HG03469 (cell line): ENCODE results near the gene ZBTB20.
"Not testable (repeated sequence)": the region's sequence is repeated elsewhere in the genome, so short reads cannot be mapped to it uniquely, and the experiment has no call there.

Source experiments
- ATAC-seq: cut with Tn5 transposase; IDR thresholded peaks from one replicate; pipeline ENCODE4 v1.9.1; 2021; ENCODE audit warnings: mild to moderate bottlenecking, moderate library complexity, moderate number of reproducible peaks; ENCODE audit not compliant: unreplicated experiment

ZBTB20 gene

DNA sequence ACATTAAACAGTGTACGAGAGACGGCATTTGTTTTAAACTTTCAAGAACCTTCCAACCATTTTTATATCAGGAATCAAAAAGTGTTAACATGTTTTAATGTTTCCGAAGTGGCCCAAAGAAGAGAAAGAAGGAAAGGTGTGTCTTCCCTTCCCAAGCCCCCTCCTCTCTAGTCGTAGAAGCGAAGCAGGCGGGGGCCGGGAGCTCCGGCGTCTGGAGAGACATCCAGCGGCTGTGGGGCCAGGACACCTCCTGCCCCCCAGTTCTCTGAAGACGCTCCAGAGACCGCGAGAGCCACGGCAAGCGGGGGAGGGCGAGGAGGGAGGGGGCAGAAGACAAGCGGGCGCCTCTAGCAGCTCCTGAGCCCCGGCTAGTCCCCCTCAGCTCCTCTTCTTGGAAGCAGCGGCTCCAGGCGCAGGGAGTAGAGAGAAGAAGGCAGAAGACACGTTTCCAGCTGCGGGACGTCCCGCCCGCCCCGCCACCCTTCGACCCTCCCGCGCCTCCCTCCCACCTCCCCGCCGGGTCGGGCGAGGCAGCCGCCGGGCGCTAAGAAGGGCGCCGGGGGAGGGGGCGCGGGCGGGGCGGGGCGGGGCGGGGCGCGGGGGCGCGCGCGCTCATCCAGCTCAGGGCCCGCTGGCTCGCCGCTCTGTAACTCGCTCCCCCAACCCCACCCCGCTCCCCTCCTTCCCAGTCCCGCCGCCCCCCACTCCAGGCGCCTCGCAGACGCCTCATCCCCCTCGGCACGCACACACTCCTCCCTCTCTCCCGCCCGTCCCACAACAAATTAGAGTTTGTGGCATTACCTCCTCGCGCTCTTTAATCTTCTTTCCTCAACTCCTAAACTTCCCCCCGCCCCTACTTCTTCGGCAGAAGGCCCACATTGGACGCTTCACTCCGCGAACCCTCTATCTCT, at the start of gene ZBTB20:
Gene ZBTB20, minus strand, starts transcription at position 871 of the 911 bp plus-strand sequence.
- ATAC-seq: peak; percentile 13

DNA sequence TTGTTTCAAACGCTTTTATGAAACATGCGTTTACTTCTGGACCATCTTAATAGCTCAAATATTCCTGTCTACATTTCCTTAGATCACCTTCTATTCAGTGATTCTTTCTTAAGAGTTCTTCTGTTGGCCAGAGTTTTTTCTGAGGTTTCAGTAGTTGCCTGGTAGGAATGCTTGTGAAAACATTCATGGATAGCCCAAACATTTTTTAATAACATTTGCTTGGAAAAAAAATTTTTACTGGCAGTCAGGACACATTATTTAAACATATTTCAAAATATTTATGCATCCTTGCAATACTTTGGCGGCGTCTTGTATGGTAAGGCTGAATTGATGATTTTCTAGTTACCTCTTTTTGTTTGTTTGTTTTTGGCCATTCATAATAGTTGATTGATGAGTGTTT, 47.4 kb upstream of the ZBTB20 start:
- no peak for ATAC-seq

DNA sequence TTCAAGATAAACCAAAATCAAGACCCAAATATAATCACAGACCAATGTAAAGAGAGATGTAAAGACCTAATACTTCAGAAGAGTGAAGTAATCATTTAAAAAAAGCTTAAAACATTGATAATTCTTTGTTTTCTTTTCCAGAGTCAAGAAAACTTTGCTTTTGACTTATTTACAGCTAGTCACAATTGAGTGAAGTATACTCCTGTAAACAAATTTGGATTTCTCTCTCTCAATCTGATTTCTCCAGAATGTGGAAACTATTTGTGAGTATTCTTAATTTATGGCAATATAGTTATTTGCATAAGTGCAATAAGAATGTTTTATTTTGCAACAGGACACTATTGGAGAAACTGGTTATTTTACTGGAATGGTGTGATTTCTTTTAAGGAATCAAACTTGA, 43.7 kb upstream of the ZBTB20 start:
- ATAC-seq: no peak

DNA sequence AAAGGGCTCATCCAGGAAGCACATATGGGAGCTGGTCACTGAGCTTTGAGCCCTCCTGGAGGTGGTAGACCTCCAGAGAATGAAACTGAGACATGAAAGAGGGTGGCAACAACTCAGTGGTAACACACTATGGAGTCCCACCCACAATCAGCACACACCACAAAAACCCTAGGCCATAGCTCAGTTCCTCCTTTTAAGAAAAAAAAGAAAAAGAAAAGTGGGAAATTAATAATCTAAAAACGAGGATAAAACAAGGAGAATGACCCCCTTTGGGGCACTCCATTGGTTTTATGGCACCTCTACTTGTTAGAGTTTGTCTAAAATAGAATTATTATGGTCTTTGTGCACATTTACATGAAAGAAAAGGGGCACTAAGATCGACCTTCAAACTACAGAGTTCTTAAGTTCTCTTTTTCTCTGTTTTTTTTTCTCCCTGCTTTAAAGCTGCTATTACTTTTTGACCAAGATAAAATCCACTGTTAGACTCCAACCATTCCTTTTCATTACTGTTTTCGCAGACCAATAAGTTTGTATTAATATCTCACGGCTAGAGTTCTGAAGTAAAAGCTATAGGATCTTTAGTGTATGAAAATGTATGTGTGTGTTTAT, 40.2 kb upstream of the ZBTB20 start:
- ATAC-seq: peak; percentile 100

DNA sequence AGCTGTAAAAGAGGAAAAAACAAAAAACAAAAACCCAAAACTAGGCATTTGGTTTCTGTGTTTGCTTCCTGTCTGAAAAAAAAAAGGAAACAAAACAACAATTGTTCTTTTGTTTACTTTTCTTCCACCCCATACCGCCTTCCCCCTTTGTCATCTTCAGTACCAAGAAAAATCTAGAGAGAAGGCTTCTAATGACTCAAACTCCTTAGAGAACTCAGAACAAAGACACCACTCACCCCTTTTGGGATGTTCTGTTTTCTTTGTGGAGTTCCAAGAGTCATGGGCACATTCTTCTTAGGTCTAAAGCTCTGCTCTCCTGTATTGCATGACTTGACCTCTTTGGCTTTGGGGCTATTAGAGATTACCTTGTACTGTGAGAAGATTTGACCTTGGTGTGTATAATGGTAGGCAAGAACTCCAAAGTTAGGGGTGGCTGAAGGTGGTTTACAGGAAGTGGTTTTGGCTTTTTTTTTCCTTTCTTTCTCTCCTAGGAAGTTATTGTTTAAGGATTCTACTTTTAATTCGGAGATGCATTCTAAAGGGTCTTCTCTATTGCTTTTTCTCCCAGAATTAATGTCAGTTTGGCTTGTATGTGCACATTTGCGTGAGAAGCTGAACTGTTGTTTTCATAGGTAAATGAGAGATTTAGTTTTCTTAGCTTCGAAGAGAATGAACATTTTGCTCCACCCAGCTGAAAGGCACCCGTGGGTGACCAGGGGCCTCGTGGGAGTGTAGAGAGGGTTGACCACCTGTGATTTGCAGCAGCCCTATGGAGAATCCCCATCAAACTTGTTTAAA, 39.5 kb upstream of the ZBTB20 start:
- peak; percentile 15 for ATAC-seq

DNA sequence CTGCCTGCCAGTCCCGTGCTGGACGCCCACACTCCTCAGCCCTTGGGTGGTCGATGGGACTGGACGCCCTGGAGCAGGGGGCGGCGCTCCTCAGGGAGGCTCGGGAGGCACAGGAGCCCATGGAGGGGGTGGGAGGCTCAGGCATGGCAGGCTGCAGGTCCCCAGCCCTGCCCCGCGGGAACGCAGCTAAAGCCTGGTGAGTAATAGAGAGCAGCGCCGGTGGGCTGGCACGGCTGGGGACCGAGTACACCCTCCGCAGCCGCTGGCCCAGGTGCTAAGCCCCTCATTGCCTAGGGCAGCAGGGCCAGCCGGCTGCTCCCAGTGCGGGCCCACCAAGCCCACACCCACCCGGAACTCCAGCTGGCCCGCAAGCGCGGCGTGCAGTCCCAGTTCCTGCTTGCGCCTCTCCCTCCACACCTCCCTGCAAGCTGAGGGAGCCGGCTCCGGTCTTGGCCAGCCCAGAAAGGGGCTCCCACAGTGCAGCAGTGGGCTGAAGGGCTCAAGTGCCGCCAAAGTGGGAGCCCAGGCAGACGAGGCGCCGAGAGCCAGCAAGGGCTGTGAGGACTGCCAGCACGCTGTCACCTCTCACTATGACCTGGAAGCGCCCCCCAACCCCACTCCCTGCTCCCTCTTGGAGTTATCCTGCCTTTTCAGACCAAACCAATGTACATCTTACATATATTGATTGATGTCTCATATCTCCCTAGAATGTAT, 37.9 kb upstream of the ZBTB20 start:
- not testable (repeated sequence) for ATAC-seq

DNA sequence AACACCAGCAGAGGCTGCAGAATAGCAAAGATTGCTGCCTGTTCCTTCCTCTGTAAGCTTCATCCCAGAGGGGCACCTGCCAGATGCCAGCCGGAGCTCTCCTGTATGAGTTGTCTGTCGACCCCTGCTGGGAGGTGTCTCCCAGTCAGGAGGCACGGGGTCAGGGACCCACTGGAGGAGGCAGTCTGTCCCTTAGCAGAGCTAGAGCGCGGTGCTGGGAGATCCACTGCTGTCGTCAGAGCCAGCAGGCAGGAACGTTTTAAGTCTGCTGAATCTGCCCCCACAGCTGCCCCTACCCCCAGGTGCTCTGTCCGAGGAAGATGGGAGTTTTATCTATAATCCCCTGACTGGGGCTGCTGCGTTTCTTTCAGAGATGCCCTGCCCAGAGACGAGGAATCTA, 31.8 kb upstream of the ZBTB20 start:
- ATAC-seq: not testable (repeated sequence)

DNA sequence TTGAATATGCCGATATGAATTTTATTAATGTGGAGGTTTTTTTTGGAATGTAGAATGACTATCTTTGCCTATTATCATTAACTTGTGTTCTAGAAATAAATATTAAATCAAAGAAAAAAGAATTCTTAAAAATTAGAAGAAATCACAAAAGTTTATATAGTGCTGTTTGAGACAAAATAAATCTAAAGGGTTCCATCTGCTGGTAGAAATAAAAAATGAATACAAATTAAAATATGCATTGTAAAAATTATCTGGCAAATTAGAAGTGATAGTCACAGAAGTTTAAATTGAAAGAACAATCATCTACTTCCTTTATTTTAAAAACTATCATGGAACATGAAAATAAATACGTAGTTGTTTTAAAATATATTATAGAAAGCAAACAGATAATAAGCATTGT, 22.7 kb upstream of the ZBTB20 start:
- no peak for ATAC-seq

DNA sequence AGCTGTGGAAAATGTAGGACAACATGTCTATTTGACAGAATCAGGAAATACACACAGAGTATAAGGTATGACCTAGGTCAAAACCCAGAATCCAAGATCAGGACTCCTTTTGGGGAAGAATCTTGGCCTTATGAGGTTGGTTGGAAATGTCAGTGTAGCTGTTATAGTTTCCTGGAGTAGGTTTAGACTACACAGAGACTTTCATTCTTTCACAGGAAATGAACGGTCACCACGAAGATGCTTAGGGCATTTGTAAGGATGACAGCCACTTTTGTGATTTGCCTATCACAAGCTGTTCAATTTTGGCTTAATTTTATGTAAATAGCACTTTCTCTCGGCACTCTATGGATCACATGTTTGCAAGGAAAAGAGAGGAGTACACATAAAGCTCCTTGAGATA, 18.6 kb upstream of the ZBTB20 start:
- no peak for ATAC-seq

DNA sequence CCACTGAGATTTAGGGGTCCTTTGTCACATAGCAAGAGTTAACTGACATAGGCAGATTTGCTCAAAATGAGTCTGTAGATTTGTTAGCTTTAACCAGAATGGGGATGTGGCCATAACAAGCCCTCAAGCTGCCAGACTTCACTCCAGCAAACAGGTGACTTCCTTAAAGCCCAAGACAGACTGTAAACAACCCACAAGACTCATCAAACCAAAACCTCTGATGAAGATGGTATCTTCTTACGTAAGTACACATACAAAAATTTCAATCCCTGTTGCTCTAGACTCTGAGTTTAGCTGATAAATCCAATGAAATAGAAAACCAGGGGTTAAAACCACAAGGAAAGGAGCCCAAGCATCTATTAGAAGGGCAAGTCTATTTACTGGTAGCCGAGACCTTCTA, 18.2 kb upstream of the ZBTB20 start:
- no peak for ATAC-seq

DNA sequence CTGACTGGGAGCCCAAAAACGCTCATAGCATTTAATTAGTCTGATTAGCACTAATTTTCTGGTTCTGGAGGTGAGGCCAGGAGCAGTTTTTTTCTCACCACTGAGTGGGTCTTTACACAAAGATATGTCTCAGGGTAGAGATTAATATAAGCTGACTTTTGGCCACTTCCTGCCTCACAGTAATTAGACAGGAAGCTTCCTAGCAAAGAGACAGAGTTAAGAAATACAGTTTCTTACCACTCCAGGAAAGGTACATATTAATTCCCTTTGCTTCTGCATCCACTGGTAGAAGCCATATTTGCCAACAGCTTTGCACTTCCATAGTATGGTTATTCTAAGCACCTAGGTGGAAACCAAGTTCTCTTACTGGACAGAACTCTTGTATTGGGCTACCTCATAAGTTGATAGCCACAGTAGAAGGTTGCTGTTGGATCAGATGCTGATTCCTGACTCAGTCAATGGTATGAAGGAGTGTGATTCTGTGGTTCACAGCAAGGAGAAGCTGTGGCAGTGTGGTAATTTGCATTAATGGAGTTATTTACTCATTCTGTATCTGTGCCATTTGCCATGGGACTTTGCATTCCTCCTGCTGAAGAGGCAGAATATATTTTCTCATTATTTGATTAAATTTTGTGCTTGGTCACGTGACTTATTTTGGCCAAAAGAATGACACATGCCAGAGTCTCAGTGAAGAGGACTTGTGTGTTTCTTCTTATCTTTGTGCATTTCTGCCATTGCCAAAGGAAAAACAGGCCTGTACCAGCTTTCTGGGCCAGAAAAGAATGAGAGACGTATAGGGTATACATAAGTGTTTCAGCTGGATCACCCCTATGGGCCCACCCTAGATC, 17.5 kb upstream of the ZBTB20 start:
- no peak for ATAC-seq

DNA sequence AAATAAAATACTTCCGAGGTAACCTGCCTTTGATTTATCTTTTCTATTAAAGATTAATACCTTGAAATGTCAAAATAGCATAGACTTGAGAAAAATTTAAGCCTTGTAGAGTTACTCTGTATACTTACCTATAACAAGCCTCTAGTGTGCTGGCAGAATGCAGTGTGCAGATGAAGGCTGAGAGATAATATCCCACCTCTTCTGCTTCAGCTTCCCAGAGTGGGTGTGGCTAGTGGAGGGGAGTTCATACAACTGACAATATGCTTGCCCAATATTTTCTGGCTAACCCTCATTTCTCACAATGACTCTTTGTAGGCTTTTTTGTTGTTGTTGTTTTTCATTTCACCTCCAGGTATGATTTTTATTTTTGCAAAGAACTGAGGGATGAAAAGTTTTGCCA, 15.7 kb upstream of the ZBTB20 start:
- no peak for ATAC-seq

DNA sequence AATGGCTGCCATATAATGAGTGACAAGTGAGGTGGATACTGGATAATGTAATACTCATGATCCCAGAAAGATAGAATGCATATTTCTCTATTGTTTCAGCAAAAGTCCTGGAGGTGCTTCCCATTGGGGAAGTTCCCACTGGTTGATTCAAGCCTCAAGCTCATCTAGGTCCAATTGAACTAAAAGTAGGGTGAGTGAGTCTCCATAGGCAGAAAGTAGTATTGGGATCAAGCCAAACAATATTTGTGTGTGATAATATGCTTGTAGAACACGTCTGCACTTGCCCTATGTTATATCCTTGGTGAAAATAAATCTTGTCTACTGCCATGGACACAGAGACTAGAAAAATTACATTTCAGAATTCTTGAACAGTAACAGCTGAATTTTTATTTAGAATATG, 14.8 kb upstream of the ZBTB20 start:
- no peak for ATAC-seq

DNA sequence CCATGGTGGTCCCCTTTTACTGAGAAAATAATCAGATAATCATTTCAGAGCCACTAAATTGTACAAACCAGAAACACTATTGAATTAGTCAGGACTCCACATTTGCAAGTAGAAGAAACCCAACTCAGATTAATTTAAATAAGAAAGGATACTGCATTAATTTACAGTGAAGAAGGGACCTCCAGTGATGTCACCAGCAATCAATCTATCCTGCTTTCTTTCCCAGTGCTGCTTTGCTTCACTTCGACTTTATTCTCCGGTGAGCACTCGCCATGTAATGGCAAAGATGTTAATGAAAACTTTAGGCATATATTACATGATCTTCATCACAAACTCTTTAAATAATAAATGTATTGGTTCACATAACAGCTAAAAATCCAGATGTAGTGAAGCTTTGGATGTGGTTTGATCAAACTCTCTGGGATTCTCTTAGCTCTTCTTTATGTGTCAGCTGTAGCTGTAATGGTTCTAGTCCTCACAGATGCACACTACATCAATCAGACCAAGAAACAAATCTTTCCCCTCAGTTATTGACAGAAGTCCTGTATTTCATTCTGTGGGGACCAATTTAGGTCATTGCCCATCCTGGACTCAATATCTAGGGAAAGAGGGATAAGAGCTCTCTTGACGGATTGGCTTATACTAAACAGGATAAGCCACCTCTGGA, 14.2 kb upstream of the ZBTB20 start:
- ATAC-seq: no peak

DNA sequence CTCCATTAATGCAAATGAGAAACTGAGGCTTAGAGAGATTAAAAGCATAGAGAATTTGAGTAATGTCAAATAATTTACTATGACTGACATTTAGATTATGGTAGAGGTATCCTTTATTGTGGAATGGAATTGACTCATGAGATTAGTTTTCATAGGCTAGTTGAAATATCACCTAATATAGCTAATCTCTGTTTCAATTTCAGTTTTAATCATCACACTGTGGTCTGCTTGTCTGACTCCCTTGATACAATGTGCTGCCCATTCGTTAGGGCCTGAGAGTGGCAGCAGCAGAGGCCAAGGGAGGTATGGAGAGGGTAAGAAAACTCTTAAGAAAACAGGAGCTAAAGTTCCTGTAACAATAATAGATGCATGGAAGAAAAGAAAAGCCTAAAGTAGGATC, 13.2 kb upstream of the ZBTB20 start:
- peak; percentile 99 for ATAC-seq

DNA sequence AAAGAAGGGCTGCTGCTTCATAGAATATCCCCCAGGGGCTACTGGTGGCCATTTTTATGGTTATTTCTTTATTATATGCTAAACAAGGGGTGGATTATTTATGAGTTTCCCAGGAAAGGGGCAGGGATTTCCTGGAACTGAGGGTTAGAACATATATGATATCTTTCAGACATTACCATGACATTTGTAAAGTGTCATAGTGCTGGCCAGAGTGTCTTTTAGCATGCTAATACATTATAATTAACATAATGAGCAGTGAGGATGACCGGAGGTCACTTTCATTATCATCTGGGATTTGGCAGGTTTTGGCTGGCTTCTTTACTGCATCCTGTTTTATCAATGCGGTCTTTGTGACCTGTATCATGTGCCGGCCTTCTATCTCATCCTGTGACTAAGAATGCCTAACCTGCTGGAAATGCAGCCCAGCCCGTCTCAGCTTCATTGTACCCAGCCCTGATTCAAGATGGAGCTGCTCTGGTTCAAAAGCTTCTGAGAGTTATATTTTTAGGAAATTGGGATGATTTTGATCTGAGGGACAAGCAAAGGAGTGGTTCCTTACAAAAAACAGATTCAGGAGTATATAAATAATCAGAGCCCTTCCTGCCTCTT, 9.1 kb upstream of the ZBTB20 start:
- ATAC-seq: no peak

DNA sequence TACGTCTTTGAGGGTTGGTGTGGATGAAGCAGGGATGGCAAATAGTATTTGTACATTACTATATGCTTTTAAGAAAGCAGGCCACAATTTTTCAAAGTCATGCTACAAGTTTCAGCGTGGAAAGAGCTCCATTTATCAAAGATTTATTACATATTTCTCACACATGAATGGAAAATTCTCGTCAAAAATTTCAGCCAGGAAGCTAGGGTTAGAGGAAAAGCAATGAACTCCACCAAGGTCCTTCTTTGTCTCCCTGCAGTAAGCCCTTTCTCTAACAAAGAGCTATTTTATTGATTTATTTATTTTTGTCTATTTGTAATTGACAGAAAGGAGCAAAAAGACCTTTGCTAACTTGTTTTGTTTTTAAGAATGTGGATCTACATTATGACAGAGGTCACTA, 7.5 kb upstream of the ZBTB20 start:
- ATAC-seq: no peak

DNA sequence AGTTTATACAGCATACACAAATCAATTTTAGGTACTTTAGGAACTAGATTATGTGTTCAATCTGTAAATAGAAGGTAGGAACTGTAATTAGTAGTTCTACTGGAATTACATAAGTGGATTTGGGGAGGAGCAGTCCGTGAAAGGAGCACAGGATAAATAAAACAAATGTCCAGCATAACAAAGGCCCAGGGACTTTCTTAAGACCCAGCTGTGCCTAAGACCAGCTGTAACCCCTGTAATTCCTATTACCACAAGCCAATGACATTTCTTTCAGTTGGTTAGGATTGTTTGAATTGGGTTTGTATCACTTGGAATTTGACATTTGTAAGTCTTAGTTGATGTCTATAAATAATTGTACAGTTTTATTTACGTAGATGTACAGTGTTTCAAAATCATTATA, 4.8 kb upstream of the ZBTB20 start:
- ATAC-seq: no peak

DNA sequence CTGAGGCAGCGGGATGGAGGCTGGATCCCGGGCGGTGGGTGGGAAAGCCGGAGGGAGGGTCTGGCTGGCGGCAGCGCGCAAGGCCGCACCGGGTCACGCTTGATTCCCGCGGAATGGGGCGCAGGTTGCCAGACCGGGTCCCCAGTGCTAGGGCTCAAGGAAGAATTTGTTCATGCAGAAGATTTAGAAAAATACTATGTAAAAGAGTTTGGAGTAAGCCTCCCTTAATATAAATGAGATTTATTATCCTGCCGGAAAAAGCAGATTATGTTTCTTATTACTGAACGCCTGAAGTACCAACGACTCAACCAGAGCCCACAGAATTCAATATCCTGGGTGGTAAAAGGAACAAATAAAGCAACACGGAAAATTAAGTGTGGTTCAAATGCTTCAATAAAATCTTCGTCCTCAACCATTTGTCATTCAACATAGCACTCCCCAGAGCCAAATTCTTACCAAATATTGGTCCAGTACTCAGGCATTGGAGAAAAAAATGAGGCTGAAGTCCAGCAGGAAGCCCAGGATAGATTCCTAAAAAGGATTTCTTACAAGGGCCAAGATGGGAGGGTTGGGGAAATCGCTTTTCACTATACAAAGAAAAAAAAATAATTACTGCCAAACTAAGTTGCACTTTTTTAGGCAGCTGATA, 1.2 kb upstream of the ZBTB20 start:
- ATAC-seq: peak; percentile 0
